Trophoblast cell (in vitro differentiated cells and primary cell): ENCODE data around the gene ZBTB7A.
A peak's percentile ranks its signal among the peaks of the same experiment; 100 is the strongest.

Experiments used
- DNase-seq, 2 donors: peaks; one replicate each; pipeline ENCODE4 v3.0.0-alpha.2; 2016
- H2AFZ ChIP-seq: 2 replicates; pipeline ENCODE4 v1.6.1; 2013; ENCODE audit warnings: low read length, moderate library complexity, mild to moderate bottlenecking; ENCODE audit not compliant: insufficient read depth, poor library complexity
- H2AK5ac ChIP-seq: 2 replicates; pipeline ENCODE4 v1.6.1; 2013; ENCODE audit warnings: mild to moderate bottlenecking, low read length
- H2BK120ac ChIP-seq: 2 replicates; pipeline ENCODE4 v1.6.1; 2013; ENCODE audit warnings: low read length, mild to moderate bottlenecking, moderate library complexity; ENCODE audit not compliant: insufficient read depth, poor library complexity
- H2BK12ac ChIP-seq: 2 replicates; pipeline ENCODE4 v1.6.1; 2013; ENCODE audit warnings: mild to moderate bottlenecking, low read length, moderate library complexity
- H2BK5ac ChIP-seq: 2 replicates; pipeline ENCODE4 v1.6.1; 2013; ENCODE audit warnings: low read length, low read depth, moderate library complexity, mild to moderate bottlenecking; ENCODE audit not compliant: poor library complexity
- H3K14ac ChIP-seq: 2 replicates; pipeline ENCODE4 v1.6.1; 2013; ENCODE audit warnings: mild to moderate bottlenecking, low read length
- H3K18ac ChIP-seq: 2 replicates; pipeline ENCODE4 v1.6.1; 2013; ENCODE audit warnings: mild to moderate bottlenecking, low read length
- H3K23ac ChIP-seq: 2 replicates; pipeline ENCODE4 v1.6.1; 2013; ENCODE audit warnings: low read length
- H3K27ac ChIP-seq: 2 replicates; pipeline ENCODE4 v1.5.1; 2013; ENCODE audit warnings: low read depth, mild to moderate bottlenecking, inconsistent platforms, low read length, moderate library complexity
- H3K27me3 ChIP-seq: 2 replicates; pipeline ENCODE4 v1.6.1; 2013; ENCODE audit warnings: inconsistent platforms, mild to moderate bottlenecking, low read length, moderate library complexity; ENCODE audit not compliant: insufficient read depth
- H3K36me3 ChIP-seq, 2 experiments: 1 replicate in 1 of 2; 2 replicates in 1 of 2; pipeline ENCODE4 v1.6.1; 2013; ENCODE audit warnings: low read length in 2 of 2, mild to moderate bottlenecking in 2 of 2, moderate library complexity in 1 of 2; ENCODE audit not compliant: insufficient read depth in 2 of 2, control insufficient read depth in 1 of 2
- H3K4ac ChIP-seq: 2 replicates; pipeline ENCODE4 v1.6.1; 2013; ENCODE audit warnings: low read depth, mild to moderate bottlenecking, low read length, moderate library complexity
- H3K4me1 ChIP-seq, 2 experiments: 1 replicate in 1 of 2; 2 replicates in 1 of 2; pipeline ENCODE4 v1.6.1; 2013; ENCODE audit warnings: low read length in 2 of 2, mild to moderate bottlenecking in 2 of 2, moderate library complexity in 1 of 2; ENCODE audit not compliant: insufficient read depth in 2 of 2, control insufficient read depth in 1 of 2
- H3K4me2 ChIP-seq: 2 replicates; pipeline ENCODE4 v1.6.1; 2013; ENCODE audit warnings: inconsistent platforms, mild to moderate bottlenecking, low read length, moderate library complexity
- H3K4me3 ChIP-seq: 2 replicates; pipeline ENCODE4 v1.5.1; 2013; ENCODE audit warnings: mild to moderate bottlenecking, low read depth, low read length, inconsistent platforms
- H3K79me1 ChIP-seq: one replicate; pipeline ENCODE4 v1.6.1; 2013; ENCODE audit warnings: low read length
- H3K79me2 ChIP-seq: 2 replicates; pipeline ENCODE4 v1.6.1; 2013; ENCODE audit warnings: low read length, mild to moderate bottlenecking; ENCODE audit not compliant: control insufficient read depth, insufficient read depth, poor library complexity
- H3K9ac ChIP-seq: 2 replicates; pipeline ENCODE4 v1.6.1; 2013; ENCODE audit warnings: mild to moderate bottlenecking, low read length
- H3K9me3 ChIP-seq: 2 replicates; pipeline ENCODE4 v1.6.1; 2013; ENCODE audit warnings: low read depth, mild to moderate bottlenecking, control low read depth, inconsistent platforms, low read length; ENCODE audit not compliant: insufficient read depth
- H4K12ac ChIP-seq: 2 replicates; pipeline ENCODE4 v1.6.1; 2013; ENCODE audit warnings: low read depth, mild to moderate bottlenecking, low read length, moderate library complexity
- H4K8ac ChIP-seq: 2 replicates; pipeline ENCODE4 v1.6.1; 2013; ENCODE audit warnings: low read depth, mild to moderate bottlenecking, low read length, moderate library complexity
- H4K91ac ChIP-seq: one replicate; pipeline ENCODE4 v1.6.1; 2013; ENCODE audit warnings: low read depth, mild to moderate bottlenecking, low read length, moderate library complexity
- WGBS: extraction: QIAGEN DNeasy Blood & Tissue Kit; methylation state at CpG from one replicate; pipeline ENCODE4 v1.1.7; 2013; ENCODE audit warnings: missing lambda C conversion rate; ENCODE audit not compliant: insufficient read length, insufficient coverage; ENCODE audit errors: extremely low coverage; 5-methylcytosine and 5-hydroxymethylcytosine counted together

ZBTB7A gene

GRCh38 chr19:4054441-4055208 lies 12.1 kb downstream of the ZBTB7A start:
- peaks cover 37% of the 10 kb centered on the region for H3K79me2 ChIP-seq
- H3K18ac ChIP-seq: no peak overlapping the region
- H4K91ac ChIP-seq: no peak overlapping the region
- no peak overlapping the region for H2BK5ac ChIP-seq
- H2AK5ac ChIP-seq: no peak overlapping the region
- H3K4me3 ChIP-seq: no peak overlapping the region
- WGBS: no CpG with 5 or more reads among the region's 91 CpGs
- peak overlapping the region; percentile 31 for H3K4ac ChIP-seq
- H3K9ac ChIP-seq: no peak overlapping the region
- no peaks in the 10 kb centered on the region for H3K27me3 ChIP-seq
- peaks cover 7% of the 10 kb centered on the region for H3K9me3 ChIP-seq
- H3K27ac ChIP-seq: no peak overlapping the region
- DNase-seq: no peak
- peaks cover 58% of the 10 kb centered on the region in 2 experiments for H3K36me3 ChIP-seq
- peaks cover 23 to 29% of the 10 kb centered on the region in 2 experiments for H3K4me1 ChIP-seq
- H4K12ac ChIP-seq: no peak overlapping the region
- peaks cover 19% of the 10 kb centered on the region for H3K79me1 ChIP-seq
- no peak overlapping the region for H2BK120ac ChIP-seq
- no peak overlapping the region for H3K23ac ChIP-seq
- no peak overlapping the region for H2AFZ ChIP-seq
- H3K4me2 ChIP-seq: no peak overlapping the region
- no peak overlapping the region for H2BK12ac ChIP-seq
- H3K14ac ChIP-seq: no peak overlapping the region
- H4K8ac ChIP-seq: no peak overlapping the region

DNA sequence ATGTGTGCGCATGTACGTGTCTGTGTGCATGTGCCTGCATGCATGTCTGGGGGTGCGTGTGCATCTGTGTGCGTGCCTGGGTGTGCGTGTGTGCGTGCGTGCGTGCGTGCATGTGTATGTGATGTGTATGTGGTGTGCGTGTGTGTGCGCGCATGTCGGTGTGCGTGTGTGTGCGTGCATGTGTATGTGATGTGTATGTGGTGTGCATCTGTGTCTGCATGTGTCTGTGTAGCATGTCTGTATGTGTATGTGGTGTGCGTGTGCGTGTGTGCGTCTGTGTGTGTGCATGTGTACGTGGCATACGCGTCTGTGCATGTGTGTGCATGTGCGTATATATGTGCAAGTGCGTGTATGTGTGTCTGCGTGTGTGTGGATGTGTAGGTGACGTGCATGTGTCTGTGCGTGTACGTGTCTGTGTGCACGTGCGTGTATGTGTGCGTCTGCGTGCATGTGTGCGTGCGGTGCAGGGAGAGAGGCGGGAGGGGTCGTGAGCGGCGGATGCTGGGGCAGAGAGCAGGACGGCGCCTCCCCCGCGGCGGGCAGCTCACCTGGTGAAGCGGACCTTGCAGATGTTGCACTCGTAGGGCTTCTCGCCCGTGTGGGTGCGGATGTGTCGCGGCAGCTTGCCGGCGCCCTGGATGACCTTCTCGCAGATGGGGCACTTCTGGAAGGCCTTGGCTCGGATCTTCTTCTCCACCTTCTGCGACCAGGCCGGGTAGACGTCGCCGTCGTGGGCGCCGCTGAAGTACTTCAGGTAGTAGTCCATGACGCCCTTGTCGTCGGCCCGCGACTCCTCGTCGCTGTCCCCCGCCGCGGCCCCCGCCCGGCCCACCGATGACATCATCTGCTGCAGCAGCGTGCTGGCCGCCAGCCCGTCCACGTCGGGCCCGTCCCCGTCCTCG lies 13.0 kb downstream of the ZBTB7A start:
- Histone ChIP-seq H2BK5ac (no peak overlapping the region), H3K4me1 (peaks cover 13 to 19% of the 10 kb centered on the region in 2 experiments), H3K9me3 (peaks cover 9% of the 10 kb centered on the region), H3K23ac (peak overlapping the region; percentile 34), H3K14ac (no peak overlapping the region), H4K8ac (no peak overlapping the region), H3K4me3 (peak overlapping the region; percentile 11), H3K18ac (no peak overlapping the region), H2BK12ac (no peak overlapping the region), H3K79me2 (peaks cover 29% of the 10 kb centered on the region), H3K27me3 (no peaks in the 10 kb centered on the region), H2BK120ac (no peak overlapping the region), H3K27ac (no peak overlapping the region), H2AK5ac (no peak overlapping the region), H3K36me3 (peaks cover 64% of the 10 kb centered on the region in 2 experiments), H3K79me1 (peaks cover 10% of the 10 kb centered on the region), H3K4ac (peak overlapping the region; percentile 0), H3K9ac (no peak overlapping the region), H4K91ac (no peak overlapping the region), H2AFZ (no peak overlapping the region), H4K12ac (no peak overlapping the region), H3K4me2 (no peak overlapping the region)
- no CpG with 5 or more reads among the region's 82 CpGs for WGBS
- no peak for DNase-seq

- H3K4me2 ChIP-seq: no peak overlapping the region
- no peak overlapping the region for H2AFZ ChIP-seq
- H3K4ac ChIP-seq: peak overlapping the region; percentile 46
- H3K36me3 ChIP-seq: peaks cover 67 to 71% of the 10 kb centered on the region in 2 experiments
- no peak overlapping the region for H4K8ac ChIP-seq
- no peak overlapping the region for H4K12ac ChIP-seq
- peaks cover 9% of the 10 kb centered on the region for H3K9me3 ChIP-seq
- no peak overlapping the region for H3K14ac ChIP-seq
- no peak for DNase-seq
- no peak overlapping the region for H3K27ac ChIP-seq
- no peak overlapping the region for H2AK5ac ChIP-seq
- peaks cover 6% of the 10 kb centered on the region for H3K79me1 ChIP-seq
- H3K4me3 ChIP-seq: peak overlapping the region; percentile 11
- no peak overlapping the region for H2BK12ac ChIP-seq
- H3K9ac ChIP-seq: no peak overlapping the region
- no peak overlapping the region for H3K18ac ChIP-seq
- H2BK5ac ChIP-seq: no peak overlapping the region
- H3K23ac ChIP-seq: no peak overlapping the region
- no peak overlapping the region for H2BK120ac ChIP-seq
- no peaks in the 10 kb centered on the region for H3K27me3 ChIP-seq
- H3K4me1 ChIP-seq: peaks cover 8 to 13% of the 10 kb centered on the region in 2 experiments
- peaks cover 24% of the 10 kb centered on the region for H3K79me2 ChIP-seq
- WGBS: no CpG with 5 or more reads among the region's 13 CpGs
- no peak overlapping the region for H4K91ac ChIP-seq
Observed at GRCh38 chr19:4052993-4053422, 13.7 kb downstream of the ZBTB7A start.

DNA sequence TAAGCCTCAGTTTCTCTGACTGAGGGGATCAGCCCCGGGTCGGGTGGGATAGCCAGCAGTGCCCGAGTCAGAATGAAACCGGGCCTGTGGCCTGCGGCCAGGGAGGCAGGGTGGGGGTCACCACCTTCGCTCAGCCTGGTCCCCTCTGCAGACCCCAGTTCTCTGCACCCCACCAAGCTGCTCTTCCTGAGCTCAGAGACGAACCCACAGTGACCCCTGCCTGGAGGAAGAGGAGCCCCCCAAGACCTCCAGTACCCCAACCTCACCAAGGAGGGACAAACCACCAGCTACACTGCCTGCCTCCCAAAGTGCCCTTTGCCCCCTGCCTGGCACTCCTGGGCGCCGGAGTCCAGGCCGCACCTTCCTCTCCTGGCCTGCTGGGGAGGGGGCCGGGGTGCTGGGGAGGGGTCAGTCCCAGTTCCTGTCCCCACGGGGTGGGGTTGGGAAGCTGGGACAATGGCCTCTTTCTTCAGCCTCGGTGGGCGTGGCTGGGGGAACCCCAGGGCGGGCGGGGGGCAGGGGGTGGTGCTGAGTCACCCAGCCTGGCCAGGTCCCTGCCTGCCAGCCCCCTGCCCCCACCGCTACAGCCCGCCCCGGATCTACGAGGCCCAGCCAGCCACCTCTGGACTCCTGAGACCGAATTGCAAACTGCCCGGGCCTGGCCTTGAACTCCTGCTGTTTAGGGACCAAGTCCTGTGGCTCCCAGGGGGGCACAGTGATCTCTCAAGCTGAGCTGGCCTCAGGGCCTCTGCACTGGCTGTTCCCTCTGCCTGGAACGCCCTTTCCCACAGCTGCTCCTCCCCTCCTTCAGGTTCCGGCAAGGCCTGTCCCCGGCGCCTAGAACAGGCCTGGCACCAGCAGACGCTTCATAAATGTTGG lies 14.3 kb downstream of the ZBTB7A start:
- Histone ChIP-seq H4K8ac (peak overlapping the region; percentile 30), H3K79me2 (peaks cover 20% of the 10 kb centered on the region), H3K27ac (no peak overlapping the region), H3K36me3 (peaks cover 72 to 76% of the 10 kb centered on the region in 2 experiments), H2AK5ac (no peak overlapping the region), H3K4ac (peak overlapping the region; percentile 91), H2BK120ac (no peak overlapping the region), H3K9ac (no peak overlapping the region), H3K79me1 (peaks cover 3% of the 10 kb centered on the region), H4K12ac (no peak overlapping the region), H3K18ac (no peak overlapping the region), H2BK5ac (no peak overlapping the region), H2BK12ac (no peak overlapping the region), H4K91ac (peak overlapping the region; percentile 26), H3K9me3 (peaks cover 9% of the 10 kb centered on the region), H2AFZ (no peak overlapping the region), H3K27me3 (no peaks in the 10 kb centered on the region), H3K4me1 (peaks cover 7 to 10% of the 10 kb centered on the region in 2 experiments), H3K14ac (no peak overlapping the region), H3K23ac (no peak overlapping the region), H3K4me3 (no peak overlapping the region), H3K4me2 (no peak overlapping the region)
- WGBS: no CpG with 5 or more reads among the region's 27 CpGs
- no peak for DNase-seq
